Lung (tissue), 12 donors: ENCODE measurements around the gene MDGA2. TPM values are rescaled to one million over a fixed set of nuclear protein-coding genes. Genes with fewer than 3 reads are reported as not detected.

ENCODE experiments used
- ATAC-seq: fragments of 200-7000 bp; cut with Tn5 transposase; one replicate; pipeline ENCODE4 v1.9.1; 2020; ENCODE audit warnings: moderate number of reproducible peaks; ENCODE audit not compliant: insufficient read depth, low FRiP score
- DNase-seq, 3 donors: peaks; one replicate each; pipeline ENCODE4 v3.0.0-alpha.2; 2013 to 2017
- H3K27ac ChIP-seq, 2 donors: one replicate each; pipeline ENCODE4 v1.5.1; 2013; ENCODE audit warnings: mild to moderate bottlenecking in 2 of 2, moderate library complexity in 2 of 2, control low read depth in 1 of 2, inconsistent platforms in 1 of 2, low read depth in 1 of 2, low read length in 1 of 2
- H3K27me3 ChIP-seq, 3 donors: one replicate each; pipeline ENCODE4 v1.5.1; 2013; ENCODE audit warnings: low read length in 2 of 3; ENCODE audit not compliant: control insufficient read depth in 3 of 3, insufficient read depth in 3 of 3
- H3K36me3 ChIP-seq, 4 donors: one replicate each; pipeline ENCODE4 v1.5.1; 2013; ENCODE audit warnings: low read length in 4 of 4, mild to moderate bottlenecking in 1 of 4, moderate library complexity in 1 of 4; ENCODE audit not compliant: control insufficient read depth in 4 of 4, insufficient read depth in 4 of 4
- H3K4me1 ChIP-seq, 5 donors: one replicate each; pipeline ENCODE4 v1.5.1; 2013; ENCODE audit warnings: low read length in 5 of 5, mild to moderate bottlenecking in 2 of 5, moderate library complexity in 1 of 5; ENCODE audit not compliant: control insufficient read depth in 5 of 5, insufficient read depth in 5 of 5
- H3K4me3 ChIP-seq: one replicate; pipeline ENCODE4 v1.5.1; 2013; ENCODE audit warnings: mild to moderate bottlenecking, control low read depth, moderate library complexity
- H3K9ac ChIP-seq, 2 donors: one replicate each; pipeline ENCODE4 v1.5.1; 2013; ENCODE audit warnings: low read length in 2 of 2, control low read depth in 1 of 2; ENCODE audit not compliant: insufficient read depth in 1 of 2
- H3K9me3 ChIP-seq, 4 donors: one replicate each; pipeline ENCODE4 v1.5.1; 2013; ENCODE audit warnings: low read length in 3 of 4, mild to moderate bottlenecking in 1 of 4, moderate library complexity in 1 of 4; ENCODE audit not compliant: control insufficient read depth in 4 of 4, insufficient read depth in 3 of 4
- CTCF ChIP-seq: IDR thresholded peaks from 2 replicates; pipeline ENCODE4 v1.5.1; 2012; ENCODE audit warnings: mild to moderate bottlenecking; ENCODE audit errors: control extremely low read depth, extremely low read depth
- WGBS, 2 donors: extraction: QIAGEN DNeasy Blood & Tissue Kit; methylation state at CpG; one replicate each; pipeline ENCODE4 v1.1.7; 2013; 5-methylcytosine and 5-hydroxymethylcytosine counted together
- polyA plus RNA-seq, 2 donors: library from polyadenylated mRNA; stranded (reverse); fragments of 200-250 nt; gene quantifications; one replicate each; pipeline ENCODE4 v1.2.1, GENCODE V29; 2013
- total RNA-seq, 2 donors: library from RNA; depleted of rRNA in 1 of 2; stranded (reverse); fragments of >200 nt in 1 of 2; gene quantifications; one replicate each; pipeline ENCODE4 v1.2.1, GENCODE V29; 2014 to 2021
- donor health status: control.
- donor health status: control.
- donor health status: Bipolar disorder and iron deficiency.
- donor health status: healthy.
- donor health status: DM: yes; HTN: yes; CAD: no.

The MDGA2 gene
- total and polyA plus RNA-seq, 4 donors: 0.03 to 3.2 TPM; not detected in 2

- TF ChIP-seq CTCF: no peak
- Histone ChIP-seq H3K4me1 (no peaks in the 10 kb centered on the region), H3K36me3 (no peaks in the 10 kb centered on the region), H3K9ac (no peak overlapping the region), H3K27me3 (no peaks in the 10 kb centered on the region), H3K9me3 (no peaks in the 10 kb centered on the region), H3K27ac (no peak overlapping the region), H3K4me3 (no peak overlapping the region)
- ATAC-seq (no peak), DNase-seq (no peak)
- 67 to 70% methylated on average over 2 of the region's 2 CpGs for WGBS, 2 donors
These were observed 221.4 kb downstream of the MDGA2 start for GRCh38 chr14:47454025-47454424.

- Histone ChIP-seq H3K9ac (no peak overlapping the region), H3K4me1 (no peaks in the 10 kb centered on the region), H3K36me3 (no peaks in the 10 kb centered on the region), H3K9me3 (no peaks in the 10 kb centered on the region), H3K4me3 (no peak overlapping the region), H3K27ac (no peak overlapping the region), H3K27me3 (no peaks in the 10 kb centered on the region)
- DNase-seq: no peak
- no peak for TF ChIP-seq CTCF
- WGBS, 2 donors: 59 to 85% methylated on average over 3 of the region's 3 CpGs
- ATAC-seq: no peak
These were observed 228.3 kb downstream of the MDGA2 start for GRCh38 chr14:47447076-47447475.

- Histone ChIP-seq H3K36me3 (no peaks in the 10 kb centered on the region), H3K9me3 (no peaks in the 10 kb centered on the region), H3K9ac (no peak overlapping the region), H3K27ac (no peak overlapping the region), H3K27me3 (no peaks in the 10 kb centered on the region), H3K4me1 (no peaks in the 10 kb centered on the region), H3K4me3 (no peak overlapping the region)
- ATAC-seq (no peak), DNase-seq (no peak)
- TF ChIP-seq CTCF: no peak
These were observed 233.2 kb downstream of the MDGA2 start for GRCh38 chr14:47442211-47442610.

- TF ChIP-seq CTCF: no peak
- 67 to 85% methylated on average over 2 of the region's 2 CpGs for WGBS, 2 donors
- no peak overlapping the region for H3K27ac ChIP-seq
- no peaks in the 10 kb centered on the region for H3K27me3 ChIP-seq
- no peak overlapping the region for H3K4me3 ChIP-seq
- ATAC-seq: no peak
- no peaks in the 10 kb centered on the region for H3K4me1 ChIP-seq
- H3K36me3 ChIP-seq: no peaks in the 10 kb centered on the region
- DNase-seq: no peak
- H3K9me3 ChIP-seq: no peaks in the 10 kb centered on the region
- no peak overlapping the region for H3K9ac ChIP-seq
These were observed 235.5 kb downstream of the MDGA2 start for GRCh38 chr14:47439953-47440352.
